IPS-20b (cell line): ENCODE data around the gene CDCA4.

Source experiments
- H3K27ac ChIP-seq: one replicate; pipeline ENCODE4 v1.5.1; 2013; ENCODE audit warnings: low read length
- H3K27me3 ChIP-seq: 2 replicates; pipeline ENCODE4 v1.6.1; 2013; ENCODE audit warnings: mild to moderate bottlenecking, low read length, inconsistent platforms; ENCODE audit not compliant: insufficient read depth
- H3K36me3 ChIP-seq: 2 replicates; pipeline ENCODE4 v1.6.1; 2013; ENCODE audit warnings: low read depth, mild to moderate bottlenecking, inconsistent platforms, low read length, moderate library complexity; ENCODE audit not compliant: insufficient read depth
- H3K4me1 ChIP-seq: 2 replicates; pipeline ENCODE4 v1.6.1; 2013; ENCODE audit warnings: mild to moderate bottlenecking, control low read depth, inconsistent platforms, low read length, moderate library complexity; ENCODE audit not compliant: insufficient read depth
- H3K4me3 ChIP-seq: 2 replicates; pipeline ENCODE4 v1.5.1; 2013; ENCODE audit warnings: mild to moderate bottlenecking, low read length, inconsistent platforms
- H3K9ac ChIP-seq: 2 replicates; pipeline ENCODE4 v1.6.1; 2013; ENCODE audit warnings: low read depth, mild to moderate bottlenecking, inconsistent platforms, low read length, moderate library complexity
- H3K9me3 ChIP-seq: 2 replicates; pipeline ENCODE4 v1.6.1; 2013; ENCODE audit warnings: mild to moderate bottlenecking, low read depth, low read length, inconsistent platforms; ENCODE audit not compliant: insufficient read depth

Gene CDCA4

DNA sequence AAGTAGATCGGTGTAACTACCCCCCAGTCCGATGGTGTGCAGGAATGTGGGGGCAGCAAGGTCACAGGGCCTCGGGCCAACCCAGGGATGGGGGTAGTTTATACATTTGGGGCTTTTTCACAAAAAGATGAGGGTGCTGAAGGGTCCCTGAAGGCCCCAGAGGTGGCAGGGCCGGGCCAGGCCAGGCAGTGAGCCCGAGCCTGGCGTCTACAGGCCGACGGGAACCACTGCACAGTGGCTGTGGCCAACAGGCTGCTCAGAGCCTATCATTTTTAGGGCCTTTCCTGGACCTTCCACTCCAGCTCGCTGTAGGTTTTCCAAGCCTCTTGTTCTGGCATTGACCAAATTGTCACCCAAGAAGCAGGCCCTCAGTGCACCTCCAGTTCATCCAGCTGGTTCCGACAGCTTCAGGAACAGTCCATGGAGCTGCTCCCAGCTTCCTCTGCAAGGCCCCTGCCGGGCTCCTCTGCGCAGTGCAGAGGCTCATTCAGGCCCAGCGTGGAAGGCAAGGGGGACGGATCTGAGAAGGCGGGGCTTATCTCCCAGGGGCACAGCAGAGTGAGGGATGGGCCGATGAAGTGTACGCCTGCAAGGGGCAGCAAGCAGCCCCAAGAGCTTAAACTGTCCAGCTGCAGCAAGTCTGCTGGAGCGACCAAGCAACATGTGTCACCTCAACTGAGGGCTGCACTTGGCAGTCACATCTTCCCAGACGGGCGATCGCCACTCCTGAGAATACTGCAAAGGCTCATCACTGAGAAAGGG is 13.9 kb downstream of the CDCA4 start:
- Histone ChIP-seq H3K9ac (no peak overlapping the region), H3K9me3 (no peaks in the 10 kb centered on the region), H3K4me3 (no peak overlapping the region), H3K27ac (no peak overlapping the region), H3K36me3 (peaks cover 45% of the 10 kb centered on the region), H3K27me3 (no peaks in the 10 kb centered on the region), H3K4me1 (no peaks in the 10 kb centered on the region)

DNA sequence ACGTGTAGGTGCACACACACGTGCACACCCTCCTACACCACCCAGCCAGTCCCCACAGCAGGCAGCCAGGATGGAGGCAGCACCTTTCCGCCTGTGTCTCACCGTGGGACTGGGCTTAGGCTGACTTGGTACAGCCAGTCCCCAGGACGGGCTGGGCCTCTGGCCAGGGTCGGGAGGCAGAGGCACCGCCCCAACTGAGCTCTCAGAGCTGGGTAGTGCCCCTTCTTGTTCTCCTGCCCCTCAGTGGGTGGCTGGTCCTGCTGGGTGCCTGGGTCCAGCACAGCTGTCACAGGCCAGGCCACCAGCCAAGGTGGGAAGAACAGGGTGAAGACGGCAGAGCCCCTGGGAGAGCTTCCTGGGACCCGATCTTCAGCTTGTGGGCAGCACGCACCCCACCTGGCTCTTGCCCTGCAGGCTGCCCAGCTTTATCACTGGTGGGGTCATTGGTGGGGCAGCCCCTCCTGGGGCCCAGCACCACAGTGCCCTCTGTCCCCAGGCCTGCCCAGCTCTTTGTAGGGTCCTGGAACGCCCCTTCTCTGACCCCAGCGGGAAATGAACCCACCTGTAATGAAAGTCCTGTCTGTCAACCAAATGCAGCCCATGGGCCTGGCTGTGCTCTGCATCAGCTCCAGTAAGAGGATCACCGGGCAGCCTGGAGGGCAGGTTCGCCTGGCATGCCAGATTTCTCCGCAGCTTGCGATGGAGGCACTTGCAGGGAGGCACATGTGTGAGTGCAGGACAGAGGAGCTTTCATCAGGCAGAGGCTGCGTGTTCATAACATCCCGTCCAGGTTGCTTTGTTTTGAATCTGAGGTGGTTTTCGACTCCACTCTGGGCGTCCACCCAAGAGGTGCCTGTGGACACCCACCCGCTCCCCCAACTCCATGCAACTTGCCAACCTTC is 14.7 kb downstream of the CDCA4 start:
- H3K27ac ChIP-seq = no peak overlapping the region
- H3K9ac ChIP-seq = no peak overlapping the region
- H3K27me3 ChIP-seq = no peaks in the 10 kb centered on the region
- peaks cover 37% of the 10 kb centered on the region for H3K36me3 ChIP-seq
- H3K9me3 ChIP-seq = no peaks in the 10 kb centered on the region
- H3K4me1 ChIP-seq = no peaks in the 10 kb centered on the region
- no peak overlapping the region for H3K4me3 ChIP-seq

DNA sequence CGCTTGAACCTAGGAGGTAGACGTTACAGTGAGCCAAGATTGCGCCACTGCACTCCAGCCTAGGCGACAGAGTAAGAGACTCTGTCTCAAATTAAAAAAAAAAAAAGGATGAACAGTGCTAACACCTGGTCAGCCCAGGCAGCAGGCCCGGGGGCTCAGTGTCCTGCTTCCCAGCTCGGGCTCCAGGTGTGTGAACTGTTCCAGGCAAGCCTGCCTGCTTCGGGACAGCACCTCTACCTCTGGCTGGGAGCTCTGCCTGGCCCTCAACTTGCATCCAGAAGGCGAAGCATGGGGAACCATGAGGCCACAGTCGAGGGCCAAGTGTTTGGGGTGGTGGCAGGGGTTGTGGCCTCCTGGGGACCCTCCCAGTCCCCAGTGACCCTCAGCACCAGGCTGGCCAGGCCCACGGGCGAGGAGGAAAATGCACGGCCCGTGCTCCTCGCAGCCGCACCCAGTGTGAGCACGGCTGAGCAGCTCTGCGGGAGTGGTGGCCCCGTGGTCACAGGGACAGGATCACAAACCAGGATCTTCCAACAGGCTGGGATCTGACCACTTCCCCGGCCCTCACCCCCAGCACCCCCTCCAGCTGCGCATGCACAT is 15.5 kb downstream of the CDCA4 start:
- no peaks in the 10 kb centered on the region for H3K9me3 ChIP-seq
- no peak overlapping the region for H3K27ac ChIP-seq
- H3K4me1 ChIP-seq = no peaks in the 10 kb centered on the region
- peaks cover 29% of the 10 kb centered on the region for H3K36me3 ChIP-seq
- no peak overlapping the region for H3K4me3 ChIP-seq
- no peak overlapping the region for H3K9ac ChIP-seq
- no peaks in the 10 kb centered on the region for H3K27me3 ChIP-seq

DNA sequence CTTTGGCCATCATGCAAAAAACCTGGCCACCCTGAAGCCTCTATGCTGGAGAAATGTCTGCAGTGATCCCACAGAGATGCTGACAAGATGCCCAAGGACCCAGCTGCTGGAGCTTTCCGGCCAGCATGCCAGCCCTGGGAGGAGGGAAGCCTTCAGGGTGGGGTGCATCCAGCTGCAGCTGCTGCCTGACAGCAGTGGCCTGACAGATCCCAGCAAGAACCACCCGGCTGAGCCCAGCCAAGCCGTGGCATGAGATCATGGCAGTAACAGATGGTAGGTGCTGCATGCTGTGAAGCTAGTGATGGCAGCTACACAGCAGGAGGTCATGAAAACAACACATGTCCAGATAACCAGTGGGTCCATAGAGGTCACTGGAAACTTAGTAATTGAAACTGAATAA is 21.5 kb downstream of the CDCA4 start:
- H3K27ac ChIP-seq = no peak overlapping the region
- no peaks in the 10 kb centered on the region for H3K36me3 ChIP-seq
- H3K4me3 ChIP-seq = no peak overlapping the region
- H3K4me1 ChIP-seq = no peaks in the 10 kb centered on the region
- H3K9me3 ChIP-seq = no peaks in the 10 kb centered on the region
- no peak overlapping the region for H3K9ac ChIP-seq
- H3K27me3 ChIP-seq = no peaks in the 10 kb centered on the region

DNA sequence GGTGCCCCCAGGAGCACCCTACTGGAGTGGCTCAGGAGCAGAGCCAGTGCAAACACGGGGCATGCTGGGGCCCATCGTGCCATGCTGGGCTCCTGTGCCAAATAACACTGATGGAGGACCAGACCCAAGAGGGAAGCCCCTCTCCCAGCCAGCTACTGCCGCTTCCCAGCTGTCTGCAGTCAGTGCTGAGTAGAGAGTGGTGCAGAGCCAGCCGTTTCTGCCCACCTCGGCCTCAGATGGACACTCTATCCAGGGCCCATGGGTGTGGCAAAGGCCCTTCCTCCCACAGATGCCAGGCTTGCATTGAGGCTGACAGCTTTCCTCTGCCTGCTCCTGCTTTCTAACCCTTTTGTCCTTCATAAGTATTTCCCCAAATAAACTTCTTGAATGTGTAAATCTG is 22.1 kb downstream of the CDCA4 start:
- Histone ChIP-seq H3K9me3 (no peaks in the 10 kb centered on the region), H3K9ac (no peak overlapping the region)

DNA sequence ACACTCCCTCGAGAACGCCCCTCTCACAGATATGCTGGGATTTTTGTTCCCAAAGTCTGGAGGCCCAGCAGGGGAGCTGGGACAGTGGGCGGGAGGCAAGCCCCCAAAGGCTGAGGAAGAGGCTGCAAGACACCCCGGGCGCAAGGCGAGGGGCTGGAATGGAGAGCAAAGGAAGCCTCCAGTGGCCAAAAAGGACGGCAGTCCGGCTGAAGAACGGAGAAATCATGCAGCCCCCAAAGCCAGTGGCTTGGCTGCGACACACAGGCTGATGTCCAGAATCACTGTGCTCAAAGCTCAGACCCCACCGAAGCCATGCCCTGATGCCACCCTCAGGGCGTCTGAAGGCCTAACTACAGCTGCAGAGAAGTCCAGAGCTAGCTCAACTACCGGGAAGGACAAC is 24.4 kb downstream of the CDCA4 start:
- no peaks in the 10 kb centered on the region for H3K4me1 ChIP-seq
- H3K9me3 ChIP-seq = no peaks in the 10 kb centered on the region

More for the DNA sequence above, 22.1 kb downstream of the CDCA4 start:
- H3K27me3 ChIP-seq = no peaks in the 10 kb centered on the region
- no peaks in the 10 kb centered on the region for H3K36me3 ChIP-seq
- no peak overlapping the region for H3K27ac ChIP-seq
- no peaks in the 10 kb centered on the region for H3K4me1 ChIP-seq
- H3K4me3 ChIP-seq = no peak overlapping the region

DNA sequence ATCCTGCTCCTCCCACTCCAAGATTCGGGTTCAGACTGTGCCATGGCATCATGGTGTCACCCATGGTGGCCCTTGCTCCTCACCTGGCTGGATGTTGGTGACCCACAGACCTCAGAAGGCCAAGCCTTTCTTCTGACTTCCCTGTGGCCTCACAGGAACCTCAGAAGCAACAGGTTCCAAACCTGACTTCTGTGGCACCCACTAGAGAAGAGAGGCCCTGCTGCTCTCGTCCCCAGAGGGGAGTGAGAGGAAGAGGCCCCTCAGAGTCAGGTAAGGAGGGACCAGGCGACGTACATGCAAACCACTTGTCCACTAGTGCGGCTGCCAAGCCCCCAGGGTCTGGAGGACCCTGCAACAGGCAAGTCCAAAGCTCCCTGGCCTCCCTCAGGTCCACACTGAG is 24.9 kb downstream of the CDCA4 start:
- Histone ChIP-seq H3K27ac (no peak overlapping the region), H3K9me3 (no peaks in the 10 kb centered on the region), H3K4me1 (no peaks in the 10 kb centered on the region), H3K36me3 (no peaks in the 10 kb centered on the region), H3K27me3 (no peaks in the 10 kb centered on the region), H3K4me3 (no peak overlapping the region), H3K9ac (no peak overlapping the region)

More for the DNA sequence above, 24.4 kb downstream of the CDCA4 start:
- H3K27me3 ChIP-seq = no peaks in the 10 kb centered on the region
- no peak overlapping the region for H3K9ac ChIP-seq
- H3K36me3 ChIP-seq = no peaks in the 10 kb centered on the region
- no peak overlapping the region for H3K27ac ChIP-seq
- H3K4me3 ChIP-seq = no peak overlapping the region

DNA sequence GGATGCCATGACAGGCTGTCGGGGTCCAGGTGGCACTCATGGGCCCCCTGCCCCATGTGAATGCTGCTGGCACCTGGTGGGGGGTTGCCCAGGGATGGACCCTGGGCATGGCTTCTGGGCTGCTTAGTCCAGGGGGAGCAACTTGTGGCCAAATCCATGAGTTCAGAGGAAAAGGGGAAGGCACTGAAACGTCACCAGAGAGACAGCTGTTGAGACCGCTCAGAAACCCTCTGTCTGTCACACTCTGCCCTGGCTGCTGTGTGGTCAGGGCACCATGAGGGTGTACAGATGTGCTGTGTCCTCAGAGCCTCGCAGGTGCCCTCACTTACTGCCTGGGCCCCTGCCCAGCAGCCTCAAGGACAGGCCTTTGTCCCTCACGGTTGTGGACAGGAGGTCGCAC is 25.9 kb downstream of the CDCA4 start:
- Histone ChIP-seq H3K9ac (no peak overlapping the region), H3K4me3 (no peak overlapping the region), H3K9me3 (no peaks in the 10 kb centered on the region), H3K27me3 (no peaks in the 10 kb centered on the region), H3K4me1 (no peaks in the 10 kb centered on the region), H3K27ac (no peak overlapping the region), H3K36me3 (no peaks in the 10 kb centered on the region)

DNA sequence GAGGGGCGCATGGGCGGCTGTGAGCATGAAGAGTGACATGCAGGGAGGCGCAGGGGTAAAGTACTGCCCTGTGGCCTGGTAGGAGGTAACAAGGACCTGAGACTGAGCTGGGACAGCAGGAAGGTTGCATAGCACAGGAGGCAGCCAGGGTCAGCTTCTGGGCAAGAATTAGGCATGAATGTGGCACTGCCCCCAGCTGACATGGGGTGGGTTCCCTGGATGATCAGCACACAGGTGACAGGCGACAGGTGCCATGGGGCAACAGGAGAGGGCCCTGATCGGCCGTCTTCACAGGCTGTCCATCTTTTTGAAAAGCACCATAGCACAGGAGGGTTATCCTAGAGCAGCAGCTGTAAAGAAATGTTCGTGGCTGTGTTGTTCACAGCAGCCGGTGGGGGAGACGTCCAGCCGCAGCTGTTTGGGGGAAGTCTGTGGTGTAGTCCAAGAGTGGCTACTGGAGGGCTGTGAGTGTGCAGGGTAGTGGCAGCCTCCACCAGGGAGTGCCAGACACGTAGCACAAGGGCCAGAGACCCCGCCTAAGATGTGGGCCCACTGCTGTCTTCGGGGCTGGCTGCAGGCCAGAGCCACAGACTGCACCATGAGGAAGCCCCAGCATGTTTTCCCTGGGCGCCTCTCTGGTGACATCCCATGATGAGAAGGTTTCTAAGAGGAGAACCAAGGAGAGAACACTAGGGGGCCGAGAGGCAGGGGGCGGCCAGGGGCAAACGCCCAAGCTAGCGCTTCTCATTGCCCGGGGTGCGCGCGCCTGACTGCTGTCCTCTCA is 26.9 kb downstream of the CDCA4 start:
- no peak overlapping the region for H3K27ac ChIP-seq
- H3K9me3 ChIP-seq = no peaks in the 10 kb centered on the region
- H3K4me3 ChIP-seq = no peak overlapping the region
- H3K9ac ChIP-seq = no peak overlapping the region
- no peaks in the 10 kb centered on the region for H3K27me3 ChIP-seq
- H3K4me1 ChIP-seq = no peaks in the 10 kb centered on the region
- H3K36me3 ChIP-seq = no peaks in the 10 kb centered on the region

DNA sequence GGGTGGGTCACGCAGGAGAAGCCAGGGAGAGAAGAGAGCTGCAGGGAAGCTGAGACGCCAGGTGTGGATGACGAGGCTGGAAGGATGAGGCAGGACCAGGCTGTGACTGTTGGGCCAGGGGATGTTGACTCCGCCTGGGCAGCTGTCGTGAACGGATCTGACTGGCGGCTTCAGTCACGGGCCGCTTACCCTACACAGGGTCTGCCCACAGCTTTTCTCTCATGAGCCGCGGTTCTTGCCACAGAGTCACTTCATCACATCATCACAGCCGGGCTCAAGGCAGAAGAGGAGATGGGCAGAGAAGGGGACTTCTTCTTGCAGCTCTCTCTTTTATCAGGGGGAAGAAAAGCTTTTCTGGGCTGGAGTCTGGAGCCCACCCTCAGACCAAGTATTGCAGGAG is 27.6 kb downstream of the CDCA4 start:
- Histone ChIP-seq H3K9ac (no peak overlapping the region), H3K4me3 (no peak overlapping the region), H3K27ac (no peak overlapping the region), H3K36me3 (no peaks in the 10 kb centered on the region), H3K4me1 (no peaks in the 10 kb centered on the region), H3K9me3 (no peaks in the 10 kb centered on the region), H3K27me3 (no peaks in the 10 kb centered on the region)

DNA sequence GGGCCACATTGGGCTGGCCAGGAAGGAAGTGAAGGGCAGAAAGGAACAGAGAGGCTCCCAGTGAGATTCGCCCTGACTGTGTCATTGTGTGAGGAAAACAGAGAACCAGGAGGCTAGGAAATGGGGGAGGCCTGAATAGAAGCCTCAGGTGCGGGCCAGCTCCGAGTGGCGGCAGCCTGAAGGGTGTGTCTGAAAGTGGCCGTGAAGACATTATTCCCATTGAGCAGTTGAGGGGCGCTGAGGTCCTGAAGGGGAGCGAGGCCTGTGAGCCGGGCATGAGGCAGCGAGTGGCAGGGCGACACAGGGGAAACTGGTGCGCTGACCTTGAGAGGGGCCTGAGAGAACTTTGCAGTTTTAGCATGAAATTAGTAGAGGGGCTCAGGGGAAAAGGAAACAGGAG is 28.4 kb downstream of the CDCA4 start:
- H3K27me3 ChIP-seq = no peaks in the 10 kb centered on the region
- no peaks in the 10 kb centered on the region for H3K36me3 ChIP-seq

More for the DNA sequence above, 28.4 kb downstream of the CDCA4 start:
- no peak overlapping the region for H3K27ac ChIP-seq
- no peak overlapping the region for H3K4me3 ChIP-seq
- H3K9ac ChIP-seq = no peak overlapping the region
- H3K4me1 ChIP-seq = no peaks in the 10 kb centered on the region
- no peaks in the 10 kb centered on the region for H3K9me3 ChIP-seq
